ENCODE measurements around the gene MPHOSPH10. TPM values are rescaled to one million over a fixed set of nuclear protein-coding genes. Genes with fewer than 3 reads are reported as not detected.
"Not testable (repeated sequence)": the region's sequence is repeated elsewhere in the genome, so short reads cannot be mapped to it uniquely, and the experiment has no call there.

Gene MPHOSPH10
- total RNA-seq, 1 donor from 2014 or later: 21.6 TPM

DNA sequence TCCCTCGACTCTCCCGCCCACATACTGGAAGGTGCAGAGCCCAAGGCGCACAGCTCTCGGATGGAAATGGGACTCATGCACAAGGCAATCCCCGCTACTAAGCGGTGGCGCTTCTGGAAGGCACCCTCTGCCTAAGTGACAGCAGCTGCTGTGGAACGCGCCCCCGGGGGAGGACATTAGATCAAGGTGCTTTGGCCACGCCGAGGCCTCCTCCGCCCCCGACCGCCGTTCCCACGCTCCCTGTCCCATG lies 607 bp upstream of the MPHOSPH10 start:
- peak overlapping the region; percentile 86 to 93 for H3K4me3 ChIP-seq
- peaks cover 0 to 9% of the 10 kb centered on the region in 2 donors for H3K36me3 ChIP-seq
- DNase-seq (ENCODE audit: extremely low spot score in 2 of 2): no peak
- H3K9me3 ChIP-seq: no peaks in the 10 kb centered on the region
- TF ChIP-seq, protein P1, sequence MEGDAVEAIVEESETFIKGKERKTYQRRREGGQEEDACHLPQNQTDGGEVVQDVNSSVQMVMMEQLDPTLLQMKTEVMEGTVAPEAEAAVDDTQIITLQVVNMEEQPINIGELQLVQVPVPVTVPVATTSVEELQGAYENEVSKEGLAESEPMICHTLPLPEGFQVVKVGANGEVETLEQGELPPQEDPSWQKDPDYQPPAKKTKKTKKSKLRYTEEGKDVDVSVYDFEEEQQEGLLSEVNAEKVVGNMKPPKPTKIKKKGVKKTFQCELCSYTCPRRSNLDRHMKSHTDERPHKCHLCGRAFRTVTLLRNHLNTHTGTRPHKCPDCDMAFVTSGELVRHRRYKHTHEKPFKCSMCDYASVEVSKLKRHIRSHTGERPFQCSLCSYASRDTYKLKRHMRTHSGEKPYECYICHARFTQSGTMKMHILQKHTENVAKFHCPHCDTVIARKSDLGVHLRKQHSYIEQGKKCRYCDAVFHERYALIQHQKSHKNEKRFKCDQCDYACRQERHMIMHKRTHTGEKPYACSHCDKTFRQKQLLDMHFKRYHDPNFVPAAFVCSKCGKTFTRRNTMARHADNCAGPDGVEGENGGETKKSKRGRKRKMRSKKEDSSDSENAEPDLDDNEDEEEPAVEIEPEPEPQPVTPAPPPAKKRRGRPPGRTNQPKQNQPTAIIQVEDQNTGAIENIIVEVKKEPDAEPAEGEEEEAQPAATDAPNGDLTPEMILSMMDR (IDR thresholded peaks at IDR 0.05): no peak
- TF ChIP-seq POLR2A (IDR thresholded peaks at IDR 0.05) (no peak), POLR2AphosphoS5 (IDR thresholded peaks at IDR 0.05; ENCODE audit: insufficient read depth in 1 of 2, low read depth in 1 of 2) (no peak)
- intact Hi-C loops (cut with DNase I): no loop called here
- H3K4me1 ChIP-seq: peaks cover 48% of the 10 kb centered on the region
- H3K27ac ChIP-seq: peak overlapping the region; percentile 84
- H3K27me3 ChIP-seq: no peaks in the 10 kb centered on the region

DNA sequence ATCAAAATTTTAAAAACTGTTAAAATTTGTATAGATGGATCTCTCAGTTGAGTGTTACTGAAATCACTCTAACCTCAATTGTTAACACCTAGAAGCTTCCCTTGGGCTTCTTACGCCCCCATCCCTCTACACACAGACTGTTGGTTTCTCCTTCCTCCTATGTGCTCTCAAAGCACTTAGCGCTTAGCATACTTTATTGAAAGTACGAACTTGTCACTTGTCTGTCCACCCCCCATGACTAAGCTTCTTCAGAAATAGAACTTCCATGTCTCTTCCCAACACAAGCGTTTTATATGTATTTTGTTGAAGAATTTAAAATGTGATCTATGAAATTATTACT lies 441 bp downstream of the MPHOSPH10 start:
- Histone ChIP-seq H3K36me3 (peaks cover 0 to 20% of the 10 kb centered on the region in 2 donors), H3K4me1 (peaks cover 48% of the 10 kb centered on the region), H3K27me3 (no peaks in the 10 kb centered on the region), H3K27ac (peak overlapping the region; percentile 84), H3K9me3 (no peaks in the 10 kb centered on the region), H3K4me3 (peak overlapping the region; percentile 86 to 93)
- intact Hi-C loops (cut with DNase I): no loop called here
- TF ChIP-seq POLR2AphosphoS5 (IDR thresholded peaks at IDR 0.05; ENCODE audit: insufficient read depth in 1 of 2, low read depth in 1 of 2) (no peak), POLR2A (IDR thresholded peaks at IDR 0.05) (no peak)
- TF ChIP-seq, protein P1 (IDR thresholded peaks at IDR 0.05): no peak
- no peak for DNase-seq (ENCODE audit: extremely low spot score in 2 of 2)

DNA sequence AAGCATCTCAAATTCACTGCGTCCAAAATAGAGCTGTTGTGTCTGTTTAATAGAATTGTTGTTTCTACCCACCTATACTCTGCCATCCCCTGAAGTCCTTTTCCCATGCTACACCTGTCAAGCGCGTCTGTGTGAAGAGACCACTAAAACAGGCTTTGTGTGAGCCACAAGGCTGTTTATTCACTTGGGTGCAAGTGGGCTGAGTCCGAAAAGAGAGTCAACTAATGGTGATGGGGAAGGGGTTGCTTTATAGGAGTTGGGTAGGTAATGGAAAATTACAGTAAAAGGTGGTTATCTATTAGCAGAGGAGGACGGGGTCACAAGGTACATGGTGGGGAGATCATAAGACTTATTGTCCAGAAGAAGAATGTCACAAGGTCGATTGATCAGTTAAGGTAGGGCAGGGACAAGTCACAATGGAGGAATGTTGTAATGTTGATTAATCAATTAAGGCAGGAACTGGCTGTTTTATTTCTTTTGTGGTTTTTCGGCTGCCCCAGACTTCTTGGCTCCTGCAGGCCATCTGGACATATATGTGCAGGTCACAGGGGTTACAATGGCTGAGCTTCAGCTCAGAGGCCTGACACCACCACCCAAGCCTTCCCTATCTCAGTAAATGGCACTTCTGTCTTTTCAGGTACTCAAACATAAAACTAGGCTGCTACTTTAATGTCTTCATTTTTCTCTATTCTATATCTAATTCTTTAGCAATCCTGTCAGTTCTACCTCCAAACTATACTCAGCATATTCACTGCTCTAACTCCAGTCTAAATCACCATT lies 1.1 kb downstream of the MPHOSPH10 start:
- H3K4me1 ChIP-seq: peaks cover 48% of the 10 kb centered on the region
- H3K27ac ChIP-seq: peak overlapping the region; percentile 84
- DNase-seq (ENCODE audit: extremely low spot score in 2 of 2); H3K27me3 ChIP-seq; intact Hi-C loops (cut with DNase I); H3K9me3 ChIP-seq: not testable (repeated sequence)
- peaks cover 0 to 27% of the 10 kb centered on the region in 2 donors for H3K36me3 ChIP-seq
- peak overlapping the region; percentile 86 to 93 for H3K4me3 ChIP-seq

GRCh38 chr2:71133603-71134002 lies 3.2 kb downstream of the MPHOSPH10 start:
- no peaks in the 10 kb centered on the region for H3K27me3 ChIP-seq
- peaks cover 29% of the 10 kb centered on the region for H3K4me1 ChIP-seq
- H3K27ac ChIP-seq: no peak overlapping the region
- TF ChIP-seq POLR2AphosphoS5 (IDR thresholded peaks at IDR 0.05; ENCODE audit: insufficient read depth in 1 of 2, low read depth in 1 of 2): no peak
- no peak for TF ChIP-seq POLR2A (IDR thresholded peaks at IDR 0.05)
- TF ChIP-seq, protein P1 (IDR thresholded peaks at IDR 0.05): no peak
- intact Hi-C loops (cut with DNase I): no loop called here
- H3K36me3 ChIP-seq: peaks cover 0 to 44% of the 10 kb centered on the region in 2 donors
- no peak for DNase-seq (ENCODE audit: extremely low spot score in 2 of 2)
- no peaks in the 10 kb centered on the region for H3K9me3 ChIP-seq
- H3K4me3 ChIP-seq: no peak overlapping the region

DNA sequence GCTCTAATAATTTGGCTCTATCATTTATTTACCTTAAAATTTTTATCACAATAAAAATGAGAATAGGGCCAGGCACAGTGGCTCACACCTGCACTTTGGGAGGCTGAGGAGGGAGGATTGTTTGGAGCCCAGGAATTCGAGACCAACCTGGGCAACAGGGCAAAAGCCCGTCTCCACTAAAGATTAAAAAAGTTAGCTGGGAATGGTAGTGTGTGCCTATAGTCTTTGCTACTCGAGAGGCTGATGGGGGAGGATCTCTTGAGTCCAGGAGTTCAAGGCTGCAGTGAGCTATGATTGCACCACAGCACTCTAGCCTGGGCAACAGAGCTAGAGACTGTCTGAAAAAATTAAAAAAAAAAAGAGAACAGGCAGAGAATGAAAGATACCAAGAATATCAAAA lies 5.7 kb downstream of the MPHOSPH10 start:
- intact Hi-C loops (cut with DNase I): no loop called here
- Histone ChIP-seq H3K4me1 (peaks cover 16% of the 10 kb centered on the region), H3K27ac (no peak overlapping the region), H3K4me3 (no peak overlapping the region), H3K9me3 (no peaks in the 10 kb centered on the region), H3K36me3 (peaks cover 8 to 67% of the 10 kb centered on the region in 2 donors), H3K27me3 (no peaks in the 10 kb centered on the region)
- DNase-seq (ENCODE audit: extremely low spot score in 2 of 2): no peak
- TF ChIP-seq, protein P1 (IDR thresholded peaks at IDR 0.05): no peak
- TF ChIP-seq POLR2AphosphoS5 (IDR thresholded peaks at IDR 0.05; ENCODE audit: insufficient read depth in 1 of 2, low read depth in 1 of 2) (no peak), POLR2A (IDR thresholded peaks at IDR 0.05) (no peak)

Data from vagina (tissue), 2 donors.